MM.1S (cell line): ENCODE measurements around the gene WDR81.

Experiments used
- DNase-seq: peaks from one replicate; pipeline ENCODE4 v3.0.0-alpha.2; 2015
- H2AFZ ChIP-seq: fragments of 300-600 bp; sonication (generic); 2 replicates; pipeline ENCODE4 v1.6.0; 2016; ENCODE audit warnings: antibody characterized with exemption, low read length
- H3F3A ChIP-seq: fragments of 300-600 bp; sonication (generic); 2 replicates; pipeline ENCODE4 v1.6.1; 2016; ENCODE audit warnings: mild to moderate bottlenecking, antibody characterized with exemption, low read length, moderate library complexity, mixed read lengths; ENCODE audit not compliant: insufficient read depth
- H3K27ac ChIP-seq: fragments of 300-600 bp; sonication (generic); 2 replicates; pipeline ENCODE4 v1.5.1; 2016; ENCODE audit warnings: mild to moderate bottlenecking, low read length
- H3K27me3 ChIP-seq: fragments of 300-600 bp; sonication (generic); replicated peaks from 2 replicates; pipeline ENCODE4 v1.6.0; 2016; ENCODE audit warnings: low read length; ENCODE audit not compliant: insufficient read depth
- H3K36me3 ChIP-seq: fragments of 300-600 bp; sonication (generic); replicated peaks from 2 replicates; pipeline ENCODE4 v1.6.1; 2016; ENCODE audit warnings: mild to moderate bottlenecking, low read length, mixed read lengths; ENCODE audit not compliant: insufficient read depth
- H3K4me1 ChIP-seq: fragments of 300-600 bp; sonication (generic); 2 replicates; pipeline ENCODE4 v1.6.1; 2016; ENCODE audit warnings: low read length, mixed read lengths
- H3K4me2 ChIP-seq: fragments of 300-600 bp; sonication (generic); 2 replicates; pipeline ENCODE4 v1.6.0; 2016; ENCODE audit warnings: low read depth, low read length
- H3K4me3 ChIP-seq: fragments of 300-600 bp; sonication (generic); 2 replicates; pipeline ENCODE4 v1.5.1; 2016; ENCODE audit warnings: low read length, mixed read lengths
- H3K79me2 ChIP-seq: fragments of 300-600 bp; sonication (generic); 2 replicates; pipeline ENCODE4 v1.6.1; 2016; ENCODE audit warnings: mixed run types, low read length, mixed read lengths
- H3K9ac ChIP-seq: fragments of 300-600 bp; sonication (generic); 2 replicates; pipeline ENCODE4 v1.6.1; 2016; ENCODE audit warnings: low read length, mixed read lengths
- H3K9me2 ChIP-seq: fragments of 300-600 bp; sonication (generic); replicated peaks from 2 replicates; pipeline ENCODE4 v1.6.1; 2016; ENCODE audit warnings: mild to moderate bottlenecking, low read length, mixed read lengths; ENCODE audit not compliant: insufficient read depth
- H3K9me3 ChIP-seq: fragments of 300-600 bp; sonication (generic); replicated peaks from 2 replicates; pipeline ENCODE4 v1.6.1; 2016; ENCODE audit warnings: mild to moderate bottlenecking, low read length, mixed read lengths; ENCODE audit not compliant: insufficient read depth
- H4K20me1 ChIP-seq: fragments of 300-600 bp; sonication (generic); 2 replicates; pipeline ENCODE4 v1.6.1; 2016; ENCODE audit warnings: mild to moderate bottlenecking, low read length, moderate library complexity, mixed read lengths; ENCODE audit not compliant: insufficient read depth
- CTCF ChIP-seq: fragments of 300-600 bp; sonication (generic); IDR thresholded peaks from 2 replicates; pipeline ENCODE4 v1.5.1; 2016; ENCODE audit warnings: antibody characterized with exemption, low read length, mixed read lengths
- EZH2 ChIP-seq: fragments of 300-600 bp; sonication (generic); optimal IDR thresholded peaks from 2 replicates; pipeline ENCODE3; 2017; ENCODE audit warnings: low read depth, mild to moderate bottlenecking, antibody characterized with exemption, low read length, mixed read lengths
- EZH2phosphoT487 ChIP-seq: fragments of 300-600 bp; sonication (generic); IDR thresholded peaks from 2 replicates; pipeline ENCODE4 v1.6.1; 2018; ENCODE audit warnings: antibody characterized with exemption, low read length

The WDR81 gene

DNA sequence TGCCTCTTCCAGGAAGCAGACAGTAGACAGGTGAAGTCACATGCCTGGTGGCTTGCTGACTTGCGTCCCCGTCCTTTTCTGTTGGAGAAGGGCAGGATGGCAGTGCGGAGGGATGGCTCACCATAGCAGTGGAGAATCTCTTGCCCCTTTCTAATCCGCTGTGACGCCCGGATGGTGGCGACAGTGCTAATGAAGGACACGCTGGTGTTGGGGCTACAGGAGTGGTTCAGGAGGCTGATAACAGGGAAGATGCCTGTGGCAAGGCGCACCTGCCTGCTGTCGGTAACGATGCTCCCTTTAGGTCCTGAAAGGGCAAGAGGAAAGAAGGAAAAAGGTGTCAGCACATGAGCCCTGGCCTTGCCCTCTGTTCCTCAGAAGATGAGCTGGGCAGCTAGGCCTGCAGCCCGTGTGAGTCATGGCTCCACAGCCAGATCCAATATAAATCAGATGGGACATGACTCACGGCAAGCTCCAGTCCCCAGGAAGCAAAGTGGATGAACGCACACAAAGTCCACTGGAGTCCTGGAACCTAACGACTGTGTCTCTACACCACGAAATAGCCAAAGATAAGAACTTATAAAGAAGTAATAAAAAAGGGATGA is 62.9 kb downstream of the WDR81 start:
- no peak overlapping the region for H3K4me2 ChIP-seq

More for the DNA sequence above, 62.9 kb downstream of the WDR81 start:
- H3K36me3 ChIP-seq: no peaks in the 10 kb centered on the region
- H4K20me1 ChIP-seq: no peaks in the 10 kb centered on the region
- H3K4me1 ChIP-seq: no peaks in the 10 kb centered on the region
- H3F3A ChIP-seq: no peaks in the 10 kb centered on the region
- H3K9ac ChIP-seq: no peak overlapping the region
- no peak overlapping the region for H3K4me3 ChIP-seq
- no peaks in the 10 kb centered on the region for H3K79me2 ChIP-seq
- H3K9me2 ChIP-seq: no peaks in the 10 kb centered on the region
- H3K27ac ChIP-seq: no peak overlapping the region
- H2AFZ ChIP-seq: no peak overlapping the region
- DNase-seq: no peak
- no peaks in the 10 kb centered on the region for H3K27me3 ChIP-seq
- no peaks in the 10 kb centered on the region for H3K9me3 ChIP-seq
- TF ChIP-seq EZH2phosphoT487 (no peak), EZH2 (no peak), CTCF (no peak)
